HG02588 (cell line): ENCODE measurements around the gene SLCO3A1.

Source experiments
- ATAC-seq: cut with Tn5 transposase; IDR thresholded peaks from one replicate; pipeline ENCODE4 v1.9.1; 2021; ENCODE audit warnings: mild to moderate bottlenecking, moderate library complexity; ENCODE audit not compliant: unreplicated experiment

The SLCO3A1 gene

DNA sequence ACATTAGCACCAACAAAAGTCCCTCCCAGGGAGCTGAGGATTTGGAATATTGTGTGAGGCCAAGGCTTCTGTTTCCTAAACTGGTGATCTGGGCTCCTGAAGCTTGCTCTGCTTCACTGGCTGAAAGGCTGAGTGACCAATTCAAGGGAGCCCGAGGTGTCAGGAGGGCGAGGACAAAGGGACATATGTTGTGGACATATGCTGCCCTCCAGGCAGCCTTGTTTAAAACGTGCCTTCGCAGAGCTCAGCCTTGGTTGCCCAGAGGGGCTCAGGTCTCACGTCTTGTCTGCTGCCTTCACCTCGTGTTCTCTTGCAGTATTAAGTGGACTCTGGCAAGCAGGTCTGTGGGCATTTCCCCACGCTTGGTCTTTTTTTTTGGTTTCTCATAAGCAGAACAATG lies 7.0 kb downstream of the SLCO3A1 start:
- no peak for ATAC-seq

DNA sequence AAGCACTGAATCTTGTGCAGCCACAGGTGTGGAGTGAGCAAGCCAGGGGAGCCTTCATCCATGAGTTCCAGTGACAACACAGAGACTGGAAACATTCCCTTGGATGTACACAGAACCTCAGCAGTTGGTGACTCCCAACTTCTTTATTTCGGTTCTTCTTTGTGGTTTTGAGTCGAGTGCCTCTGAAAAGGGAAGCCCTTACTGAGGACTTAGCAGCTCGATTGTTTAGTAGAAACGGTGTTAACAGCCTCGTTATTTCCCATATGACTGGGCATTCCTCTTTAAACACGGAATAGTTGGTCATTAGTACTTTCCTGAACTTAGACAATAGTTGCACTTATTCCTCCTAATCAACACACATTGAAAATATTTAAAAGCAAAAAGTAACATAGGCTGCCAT lies 7.7 kb downstream of the SLCO3A1 start:
- no peak for ATAC-seq

DNA sequence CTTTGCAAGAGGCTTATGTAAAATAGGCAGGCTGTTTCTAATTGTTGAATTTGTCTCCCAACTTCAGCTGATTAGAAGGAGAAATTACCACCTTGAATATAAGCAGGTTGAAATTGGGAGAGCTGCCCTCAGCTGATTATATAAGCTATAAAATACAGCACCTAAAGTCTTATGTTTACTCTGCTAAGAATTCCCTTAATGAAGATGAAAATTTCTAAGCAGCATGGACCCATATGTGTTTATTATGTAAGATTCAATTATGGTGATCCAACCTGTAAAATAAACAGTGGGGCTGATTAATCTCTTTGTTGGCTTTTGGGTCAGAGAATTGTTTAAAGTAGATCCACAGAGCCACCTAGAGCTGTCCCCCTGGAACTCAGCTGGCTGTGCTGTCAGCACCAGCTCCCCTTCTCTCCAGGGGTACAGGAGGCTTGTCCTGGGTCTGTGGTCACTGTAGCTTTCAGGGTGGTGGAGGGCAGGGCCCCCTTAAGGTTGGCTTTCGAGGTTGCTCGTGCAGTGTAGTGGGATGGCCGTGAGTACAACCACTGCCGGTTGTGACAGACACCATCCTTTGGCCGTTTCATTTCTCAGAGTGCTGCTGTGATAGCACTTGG lies 9.5 kb downstream of the SLCO3A1 start:
- no peak for ATAC-seq

DNA sequence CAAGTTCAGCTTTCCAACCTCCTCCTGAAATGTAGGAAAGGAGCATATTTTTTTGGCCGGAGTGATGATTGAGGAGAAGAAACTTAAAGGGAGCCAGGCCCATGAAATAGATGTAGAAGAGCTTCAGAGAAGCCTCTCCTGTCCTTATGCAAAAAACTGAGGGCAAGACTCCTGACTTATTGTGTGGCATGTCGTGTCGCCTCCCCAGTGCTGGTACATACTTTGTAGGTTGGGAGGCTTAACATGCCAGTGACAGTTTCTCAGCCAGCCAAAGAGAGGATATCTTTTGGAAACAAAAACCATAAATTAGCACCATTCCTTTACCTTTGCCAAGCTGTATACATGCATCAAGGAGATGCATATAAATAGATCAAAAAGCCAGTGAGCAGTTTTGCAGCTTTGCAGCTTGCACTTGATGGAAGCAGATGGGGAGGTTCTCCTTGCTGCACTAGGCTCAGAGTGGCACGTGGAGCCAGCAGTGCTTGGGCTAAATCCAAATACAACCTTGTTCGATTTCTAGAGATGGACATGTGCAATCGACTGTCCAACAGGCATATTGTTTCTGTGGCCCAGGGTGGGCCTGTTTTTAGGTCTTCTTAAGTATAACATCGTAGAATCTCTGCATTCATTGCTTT lies 10.2 kb downstream of the SLCO3A1 start:
- no peak for ATAC-seq

DNA sequence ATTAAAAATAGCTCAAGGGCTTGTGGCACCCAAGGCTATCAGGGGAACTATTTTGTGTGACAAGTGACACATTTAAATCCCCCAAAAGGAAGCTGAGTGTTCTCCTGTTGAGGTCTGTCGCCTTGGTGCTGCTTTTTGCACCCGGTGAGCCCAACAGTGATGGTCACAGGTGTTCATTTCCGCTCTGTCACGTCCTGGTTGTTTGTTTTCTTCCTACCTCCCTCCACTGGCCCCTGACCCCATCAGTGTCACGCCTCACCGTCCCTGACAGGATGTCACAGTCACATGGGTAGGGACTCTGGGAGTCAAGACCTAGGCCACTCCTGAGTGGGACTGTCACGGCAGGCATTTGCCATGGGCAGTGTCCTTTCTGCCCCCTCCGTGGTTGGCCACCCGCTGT lies 11.2 kb downstream of the SLCO3A1 start:
- ATAC-seq = no peak

DNA sequence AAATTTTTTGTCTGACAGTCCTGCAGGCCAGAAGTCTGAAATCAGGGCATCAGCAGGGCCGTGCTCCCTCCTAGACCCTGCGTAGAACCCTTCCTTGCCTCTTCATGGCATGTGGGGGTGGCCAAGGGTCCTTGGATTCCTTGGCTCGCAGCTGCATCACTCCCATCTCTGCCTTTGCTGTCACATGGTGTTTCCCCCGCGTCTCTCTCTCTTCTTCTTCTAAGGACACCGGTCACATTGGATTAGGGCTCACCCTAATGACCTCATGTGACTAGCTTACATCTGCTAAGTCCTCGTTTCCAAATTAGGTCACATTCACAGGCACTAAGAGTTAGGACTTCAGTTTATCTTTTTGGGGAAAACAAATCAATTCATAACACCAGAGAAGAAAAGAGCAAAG lies 12.0 kb downstream of the SLCO3A1 start:
- no peak for ATAC-seq

DNA sequence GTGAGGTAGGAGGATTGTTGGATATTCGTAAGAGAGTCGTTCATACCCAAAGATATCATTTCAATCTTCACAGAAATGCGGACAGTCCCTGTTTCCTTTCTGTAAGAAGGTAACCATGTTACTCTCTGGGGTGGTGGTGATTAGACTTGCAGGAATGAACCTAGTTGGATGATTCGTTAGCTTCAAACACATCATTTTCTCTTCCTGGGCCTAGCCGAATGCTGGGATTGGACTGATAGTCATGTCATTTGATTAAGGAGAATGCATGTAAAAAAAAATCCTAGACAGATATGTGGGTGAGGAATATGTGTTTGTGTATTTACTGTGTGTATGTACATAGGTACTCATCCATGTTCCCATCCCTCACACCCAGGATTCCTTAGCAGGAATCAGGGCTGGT lies 12.4 kb downstream of the SLCO3A1 start:
- no peak for ATAC-seq

DNA sequence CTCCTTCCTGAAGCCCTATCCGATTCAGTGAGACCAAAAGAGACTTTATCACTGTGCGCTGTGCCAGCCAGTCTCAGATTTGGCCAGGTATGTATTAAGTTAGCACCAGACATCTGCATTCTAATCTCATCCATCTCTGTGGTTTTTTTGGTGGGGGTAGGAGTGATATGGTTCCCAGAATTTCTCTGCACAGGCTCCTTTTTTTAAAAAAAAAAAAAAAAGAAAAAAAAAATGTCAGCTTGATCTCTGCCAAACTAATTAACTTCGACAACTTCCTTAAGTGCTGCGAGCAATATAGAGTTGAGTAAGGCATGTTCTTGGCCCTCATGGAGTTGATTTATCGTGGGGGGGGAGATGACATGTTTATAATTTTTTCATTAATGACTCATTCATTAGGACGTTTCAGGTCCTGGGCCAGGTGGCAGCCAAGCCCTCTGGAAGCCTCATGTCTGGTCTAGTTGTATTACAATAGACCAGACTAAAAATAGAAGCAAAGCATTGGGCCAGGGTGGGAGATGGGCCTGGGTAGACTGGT lies 12.9 kb downstream of the SLCO3A1 start:
- no peak for ATAC-seq

DNA sequence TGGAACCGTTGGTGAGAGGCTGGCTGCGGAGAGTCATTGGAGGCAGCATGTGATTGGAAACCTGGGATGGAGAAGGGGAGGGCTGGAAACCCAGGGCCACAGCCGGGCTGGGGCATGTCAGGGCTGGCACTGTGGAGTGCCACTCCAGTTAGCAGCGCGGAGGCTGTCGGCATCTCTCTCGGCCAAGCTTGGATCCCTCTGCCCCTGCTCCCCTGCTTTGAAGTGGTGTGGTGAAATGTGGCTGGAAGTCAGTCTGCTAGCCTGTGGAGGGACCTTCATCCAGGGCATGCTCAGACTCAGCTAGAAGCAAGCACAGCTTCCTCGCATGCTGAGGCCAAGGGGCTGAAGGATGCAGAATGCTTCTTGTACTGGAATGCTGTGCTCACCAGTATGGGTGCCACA lies 13.5 kb downstream of the SLCO3A1 start:
- no peak for ATAC-seq

DNA sequence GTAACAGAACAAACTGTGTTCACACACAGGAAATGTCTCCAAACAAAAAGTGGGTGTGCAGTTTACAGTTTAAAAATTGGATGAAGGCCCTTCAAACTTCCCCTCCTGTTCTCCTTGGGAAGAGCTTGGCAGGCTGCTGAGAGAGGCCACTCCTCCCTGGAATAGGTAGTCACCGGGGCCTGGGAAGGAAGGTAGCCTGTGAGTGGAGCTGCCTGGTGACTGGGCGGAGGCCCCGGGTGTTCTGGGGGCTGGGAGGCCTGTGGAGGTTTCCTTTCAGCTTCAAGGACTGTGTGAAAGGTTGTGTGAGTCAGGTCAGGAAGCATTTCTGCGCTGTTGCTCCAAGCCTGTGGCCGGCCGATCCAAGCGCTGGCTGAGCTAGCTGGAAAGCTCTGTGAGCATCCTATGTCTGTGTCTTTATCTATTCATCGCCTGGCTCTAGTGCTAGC lies 14.1 kb downstream of the SLCO3A1 start:
- no peak for ATAC-seq

DNA sequence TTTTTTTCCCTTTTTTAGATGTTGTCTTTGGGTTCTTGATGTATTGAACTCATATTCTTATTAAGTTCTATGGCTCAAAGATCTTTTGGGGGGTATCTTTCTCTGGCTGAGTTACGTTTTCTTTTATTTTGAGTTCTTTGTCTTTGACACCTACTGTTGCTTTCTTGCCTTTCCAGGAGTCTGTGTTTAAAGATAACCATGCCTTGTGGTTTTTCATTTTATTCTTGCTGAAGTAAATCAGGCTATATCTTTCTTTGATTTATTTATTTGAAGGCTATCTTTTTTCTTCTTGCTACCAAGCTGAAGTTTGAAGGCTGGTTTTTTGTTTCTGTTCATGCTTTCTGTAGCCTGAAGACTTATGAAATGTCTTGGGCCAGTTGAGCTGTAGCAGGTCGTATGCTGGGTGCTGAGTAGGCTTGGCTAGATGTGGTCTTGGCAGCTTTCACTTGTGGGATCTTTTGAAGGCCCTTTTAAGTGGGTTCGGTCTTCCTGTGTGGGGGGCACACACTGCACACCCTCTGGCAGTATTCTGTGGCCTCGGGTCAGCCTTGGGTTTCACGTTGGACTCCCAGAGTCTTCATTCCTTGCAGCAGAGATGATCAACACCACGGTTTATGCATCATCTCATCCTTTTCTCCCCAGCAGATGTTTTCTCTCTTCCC lies 17.5 kb downstream of the SLCO3A1 start:
- ATAC-seq = no peak

DNA sequence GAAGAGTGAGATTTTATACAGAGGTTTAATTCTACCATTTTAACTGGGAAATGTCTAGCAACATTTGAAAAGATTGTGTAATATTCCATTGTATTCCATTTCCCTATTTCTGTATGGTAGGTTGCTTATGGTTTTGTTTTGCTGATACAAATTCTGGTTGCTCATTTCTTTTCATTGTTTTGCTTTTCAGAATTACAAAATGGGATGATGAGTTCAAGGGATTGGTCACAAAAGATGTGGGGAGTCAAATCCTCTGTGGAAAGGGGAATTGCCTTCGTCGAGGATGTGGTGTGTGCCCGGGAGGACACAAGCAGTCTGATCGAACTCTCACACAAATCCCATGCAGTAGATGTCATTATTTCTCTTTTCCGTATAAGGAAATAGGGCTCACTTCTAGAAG lies 18.3 kb downstream of the SLCO3A1 start:
- ATAC-seq = no peak

DNA sequence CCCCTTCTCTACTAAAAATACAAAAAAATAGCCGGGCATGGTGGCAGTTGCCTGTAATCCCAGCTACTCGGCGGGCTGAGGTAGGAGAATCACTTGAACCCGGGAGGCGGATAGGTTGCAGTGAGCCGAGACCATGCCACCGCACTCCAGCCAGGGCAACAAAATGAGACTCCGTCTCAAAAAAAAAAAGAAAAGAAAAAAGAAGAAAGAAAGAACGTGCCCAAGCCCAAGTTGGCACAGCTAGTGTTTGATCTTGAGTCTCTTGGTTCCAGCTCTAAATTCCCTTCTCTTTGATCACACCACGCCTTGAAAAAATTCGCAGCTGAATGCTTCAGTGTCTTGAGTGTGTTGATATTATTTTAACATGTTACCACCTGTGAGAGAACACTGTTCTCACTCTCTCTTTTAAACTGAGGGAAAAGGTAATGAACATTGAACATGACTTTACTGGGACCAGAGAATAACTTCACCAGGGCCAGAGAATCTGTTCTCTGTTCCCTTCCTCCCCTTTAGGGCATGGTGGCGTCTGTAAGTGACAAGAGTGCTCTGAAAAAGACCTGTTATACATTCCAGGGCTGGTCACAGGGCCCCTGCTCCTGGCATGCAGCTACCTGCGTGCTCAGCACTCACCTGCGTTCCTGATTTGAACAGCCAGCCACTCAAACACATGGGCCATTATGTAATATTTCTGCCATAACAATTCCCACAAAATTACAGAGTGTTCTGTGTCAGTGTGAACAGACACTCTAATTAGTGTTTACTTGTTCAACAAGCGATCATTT lies 19.0 kb downstream of the SLCO3A1 start:
- ATAC-seq = no peak

DNA sequence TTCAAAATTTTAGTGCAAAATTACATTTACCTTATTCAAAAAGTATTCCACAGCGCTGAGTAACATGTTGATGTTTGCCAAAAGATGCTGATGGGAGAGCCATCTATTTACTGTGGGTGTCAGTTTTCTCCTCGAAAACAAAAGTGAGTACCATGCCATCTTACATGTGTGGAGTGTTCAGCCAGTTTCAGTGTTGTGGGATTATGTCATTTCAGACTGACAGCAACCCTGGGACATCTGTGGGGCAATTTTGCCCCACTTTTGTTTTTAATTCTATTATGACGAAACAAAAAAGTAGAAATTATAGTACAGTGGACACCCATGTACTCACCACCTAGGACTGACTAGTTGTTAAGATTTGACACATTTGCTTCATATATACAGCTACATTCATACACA lies 19.6 kb downstream of the SLCO3A1 start:
- ATAC-seq = no peak

DNA sequence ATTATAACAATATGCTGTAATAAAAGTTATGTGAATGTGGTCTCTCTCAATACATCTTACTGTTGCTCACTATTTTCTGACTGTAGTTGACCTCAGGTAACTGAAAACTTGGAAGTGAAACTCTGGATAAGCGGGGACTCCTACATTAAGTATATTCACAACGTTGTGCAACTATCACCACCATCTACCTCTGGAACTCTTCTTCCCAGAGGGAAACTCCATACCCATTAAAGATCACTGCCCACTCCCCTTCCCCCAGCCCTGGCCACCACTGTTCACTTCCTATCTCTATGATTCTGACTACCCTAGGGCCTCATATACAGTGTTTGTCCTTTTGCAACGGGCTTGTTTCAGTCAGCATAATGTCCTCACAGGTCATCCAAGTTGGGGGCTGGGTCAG lies 20.7 kb downstream of the SLCO3A1 start:
- ATAC-seq = no peak

DNA sequence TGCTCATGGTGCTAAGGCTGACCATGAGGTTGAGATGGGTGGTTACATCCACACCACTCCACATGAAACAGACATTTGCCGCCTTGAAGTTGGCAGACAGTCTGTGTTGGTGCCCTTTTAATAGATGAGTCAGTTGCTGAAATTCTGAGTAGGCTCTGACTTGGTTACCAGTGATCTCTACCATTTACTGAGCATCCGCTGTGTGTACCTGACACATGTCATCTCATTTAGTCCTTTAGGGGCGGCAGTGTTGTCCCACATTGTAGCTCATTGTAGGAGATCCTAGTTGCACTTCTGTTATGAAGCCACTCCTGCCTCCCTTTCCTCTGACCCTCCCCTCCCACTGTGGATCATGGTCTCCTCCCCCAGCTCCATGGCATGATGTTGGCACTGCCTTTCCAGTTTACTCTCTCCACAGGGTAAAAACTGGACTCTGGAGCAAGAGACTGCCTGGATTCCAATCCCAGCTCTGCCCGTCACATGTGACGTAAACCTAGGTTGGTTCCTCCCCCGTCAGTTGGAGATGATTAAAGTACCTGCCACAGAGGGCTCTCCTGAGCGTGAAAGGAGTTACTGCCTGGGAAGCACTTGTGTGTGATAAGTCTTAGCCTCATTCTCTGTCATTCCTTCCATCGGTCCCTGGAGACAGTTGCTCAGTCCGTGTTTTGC lies 21.6 kb downstream of the SLCO3A1 start:
- no peak for ATAC-seq

DNA sequence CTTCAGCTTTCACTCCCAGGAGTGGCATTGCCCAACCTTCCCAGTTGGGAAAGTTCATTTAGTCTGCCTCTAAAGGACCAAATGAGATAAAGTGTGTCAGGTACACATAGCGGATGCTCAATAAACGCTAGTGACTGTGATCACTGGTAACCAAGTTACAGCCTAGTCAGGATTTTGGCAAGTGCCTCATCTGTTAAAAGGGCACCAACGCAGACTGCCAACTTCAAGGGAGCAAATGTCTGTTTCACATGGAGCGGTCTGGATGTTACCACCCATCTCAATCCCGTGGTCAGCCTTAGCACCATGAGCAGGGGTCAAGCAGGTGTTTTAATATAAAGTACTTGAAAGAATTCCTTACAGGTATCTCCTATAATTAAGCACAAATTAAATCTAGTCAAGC lies 22.7 kb downstream of the SLCO3A1 start:
- ATAC-seq = no peak

DNA sequence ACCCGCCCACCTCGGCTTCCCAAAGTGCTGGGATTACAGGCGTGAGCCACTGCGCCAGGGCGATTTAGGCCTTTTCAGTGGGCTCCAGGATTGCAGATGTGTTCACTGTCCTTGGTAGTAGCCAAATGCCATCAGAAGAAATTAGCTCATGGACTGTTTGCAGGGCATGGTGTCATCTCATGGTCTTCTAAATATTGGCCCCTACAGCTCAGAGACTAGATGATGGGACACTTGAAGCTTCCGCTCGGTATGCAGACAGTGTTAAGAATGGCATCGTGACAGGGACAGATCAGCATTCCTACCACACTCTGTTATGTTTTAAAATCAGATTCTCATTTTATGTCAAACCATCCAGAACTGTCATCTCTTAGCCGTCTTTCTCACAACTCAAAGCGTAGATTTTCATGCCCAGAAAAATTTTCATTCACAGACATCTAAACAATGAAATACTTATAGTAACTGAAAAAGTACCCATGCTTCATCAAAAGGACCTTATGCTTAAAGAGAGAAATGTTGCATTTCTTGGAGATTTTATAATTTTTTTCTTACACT lies 24.9 kb downstream of the SLCO3A1 start:
- no peak for ATAC-seq

DNA sequence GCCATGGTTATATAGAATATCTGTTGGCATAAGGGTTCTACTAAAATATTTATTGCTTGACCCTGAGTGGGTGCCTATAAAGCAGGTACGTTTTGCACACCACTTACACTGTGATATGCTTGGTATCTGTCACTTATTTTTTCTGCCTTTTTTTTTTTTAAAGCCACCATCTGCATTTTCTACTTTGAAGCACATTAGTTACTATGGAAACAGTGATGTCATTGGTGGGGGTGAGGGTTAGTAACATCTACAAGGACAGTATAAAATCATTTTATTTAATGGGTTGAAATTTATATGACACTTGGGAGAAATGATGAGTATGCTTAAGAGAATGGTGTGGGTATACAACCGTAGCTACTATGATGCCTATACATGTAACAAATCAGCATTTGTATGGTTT lies 25.6 kb downstream of the SLCO3A1 start:
- no peak for ATAC-seq

DNA sequence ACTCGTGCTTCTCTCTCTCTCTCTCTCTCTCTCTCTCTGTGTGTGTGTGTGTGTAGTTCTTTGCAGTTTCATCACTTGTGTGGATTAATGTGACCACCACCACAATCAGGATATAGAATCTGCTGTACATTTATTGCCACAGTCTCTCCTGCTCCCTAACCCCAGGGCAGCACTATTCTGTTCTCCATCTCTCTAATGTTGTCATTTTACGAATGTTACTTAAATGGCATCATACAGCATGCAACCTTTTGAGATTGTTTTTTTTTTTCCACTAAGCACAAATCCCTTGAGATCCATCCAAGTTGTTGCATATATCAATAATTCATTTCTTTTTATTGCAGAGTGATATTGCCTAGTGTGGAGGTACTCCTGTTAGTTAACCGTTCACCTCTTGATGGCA lies 26.9 kb downstream of the SLCO3A1 start:
- ATAC-seq = no peak
